PC-3 (cell line): ENCODE results near the gene CACNA2D2. TPM values are rescaled to one million over a fixed set of nuclear protein-coding genes. Genes with fewer than 3 reads are reported as not detected.

ENCODE experiments used
- ATAC-seq: fragments of 200-7000 bp; cut with Tn5 transposase; 2 replicates; pipeline ENCODE4 v1.9.1; 2020; ENCODE audit warnings: mild to moderate bottlenecking, moderate library complexity
- BruUV-seq: library from RNA; stranded (reverse); fragments of 400-500 nt; replicated peaks from 2 replicates; lab custom pipeline; 2021; lab: Mats Ljungman, UMichigan
- CTCF ChIA-PET: fragments of 300-600 bp; sonication (Branson Sonifier 250); formaldehyde crosslinking; loops from one replicate; lab custom pipeline; 2022; ENCODE audit warnings: antibody characterized with exemption; lab: Charles Lee
- POLR2A ChIA-PET: fragments of 300-600 bp; sonication (Branson Sonifier 250); formaldehyde crosslinking; loops from one replicate; lab custom pipeline; 2022; ENCODE audit warnings: antibody characterized with exemption; ENCODE audit not compliant: unreplicated experiment; lab: Charles Lee
- DNase-seq: peaks from one replicate; pipeline ENCODE4 v3.0.0-alpha.2; 2015
- H2AFZ ChIP-seq: fragments of 300-600 bp; sonication (generic); 2 replicates; pipeline ENCODE4 v1.6.0; 2016; ENCODE audit warnings: antibody characterized with exemption, low read length
- H3F3A ChIP-seq: fragments of 300-600 bp; sonication (generic); one replicate; pipeline ENCODE4 v1.6.0; 2017; ENCODE audit warnings: antibody characterized with exemption, low read length, control low read depth, mild to moderate bottlenecking; ENCODE audit not compliant: unreplicated experiment
- H3K27ac ChIP-seq: fragments of 300-600 bp; sonication (generic); 2 replicates; pipeline ENCODE4 v1.5.1; 2016; ENCODE audit warnings: mild to moderate bottlenecking, low read length
- H3K27me3 ChIP-seq: fragments of 300-600 bp; sonication (generic); 2 replicates; pipeline ENCODE4 v1.6.1; 2016; ENCODE audit warnings: low read length, mixed read lengths
- H3K36me3 ChIP-seq: fragments of 300-600 bp; sonication (generic); 2 replicates; pipeline ENCODE4 v1.6.1; 2016; ENCODE audit warnings: low read depth, mixed run types, low read length, mixed read lengths
- H3K4me1 ChIP-seq: fragments of 300-600 bp; sonication (generic); 2 replicates; pipeline ENCODE4 v1.5.1; 2016; ENCODE audit warnings: low read length; ENCODE audit not compliant: insufficient read depth
- H3K4me2 ChIP-seq: fragments of 300-600 bp; sonication (generic); 2 replicates; pipeline ENCODE4 v1.6.0; 2016; ENCODE audit warnings: low read length
- H3K4me3 ChIP-seq: fragments of 300-600 bp; sonication (generic); 2 replicates; pipeline ENCODE4 v1.5.1; 2016; ENCODE audit warnings: mild to moderate bottlenecking, low read length, mixed read lengths
- H3K79me2 ChIP-seq: fragments of 300-600 bp; sonication (generic); 2 replicates; pipeline ENCODE4 v1.6.1; 2017; ENCODE audit warnings: low read length, mixed read lengths
- H3K9ac ChIP-seq: fragments of 300-600 bp; sonication (generic); 2 replicates; pipeline ENCODE4 v1.6.0; 2016; ENCODE audit warnings: mild to moderate bottlenecking, low read length
- H3K9me2 ChIP-seq: fragments of 300-600 bp; sonication (generic); replicated peaks from 2 replicates; pipeline ENCODE4 v1.6.1; 2016; ENCODE audit warnings: mixed run types, low read length, mixed read lengths
- H3K9me3 ChIP-seq: fragments of 300-600 bp; sonication (generic); 2 replicates; pipeline ENCODE4 v1.6.1; 2016; ENCODE audit warnings: low read length, mixed read lengths
- H4K20me1 ChIP-seq: fragments of 300-600 bp; sonication (generic); 2 replicates; pipeline ENCODE4 v1.6.1; 2016; ENCODE audit warnings: low read length, mixed read lengths
- CTCF ChIP-seq: fragments of 300-600 bp; sonication (generic); conservative IDR thresholded peaks from 2 replicates; pipeline ENCODE4 v1.5.1; 2017; ENCODE audit warnings: antibody characterized with exemption, low read depth, mild to moderate bottlenecking, low read length
- EZH2 ChIP-seq: fragments of 300-600 bp; sonication (generic); IDR thresholded peaks from one replicate; pipeline ENCODE4 v1.6.1; 2017; ENCODE audit warnings: antibody characterized with exemption, mild to moderate bottlenecking, low read length; ENCODE audit not compliant: unreplicated experiment
- EZH2phosphoT487 ChIP-seq: fragments of 300-600 bp; sonication (generic); IDR thresholded peaks from 2 replicates; pipeline ENCODE4 v1.6.1; 2018; ENCODE audit warnings: mild to moderate bottlenecking, antibody characterized with exemption, low read length, borderline replicate concordance
- intact Hi-C: fragments of 100-400 bp; cut with micrococcal nuclease; formaldehyde crosslinking; loops from 2 replicates; pipeline ENCODE4 v1.9.0; 2023
- total RNA-seq: library from RNA; depleted of rRNA; stranded (reverse); fragments of >200 nt; gene quantifications from 2 replicates; pipeline ENCODE4 v1.2.3, GENCODE V29; 2014

CACNA2D2 gene
- total RNA-seq, 1 experiment from 2014 or later = 0.44 TPM

GRCh38 chr3:50321336-50322114, 181.9 kb downstream of the CACNA2D2 start:
- Histone ChIP-seq H4K20me1 (no peaks in the 10 kb centered on the region), H3F3A (peaks cover 13% of the 10 kb centered on the region)

DNA sequence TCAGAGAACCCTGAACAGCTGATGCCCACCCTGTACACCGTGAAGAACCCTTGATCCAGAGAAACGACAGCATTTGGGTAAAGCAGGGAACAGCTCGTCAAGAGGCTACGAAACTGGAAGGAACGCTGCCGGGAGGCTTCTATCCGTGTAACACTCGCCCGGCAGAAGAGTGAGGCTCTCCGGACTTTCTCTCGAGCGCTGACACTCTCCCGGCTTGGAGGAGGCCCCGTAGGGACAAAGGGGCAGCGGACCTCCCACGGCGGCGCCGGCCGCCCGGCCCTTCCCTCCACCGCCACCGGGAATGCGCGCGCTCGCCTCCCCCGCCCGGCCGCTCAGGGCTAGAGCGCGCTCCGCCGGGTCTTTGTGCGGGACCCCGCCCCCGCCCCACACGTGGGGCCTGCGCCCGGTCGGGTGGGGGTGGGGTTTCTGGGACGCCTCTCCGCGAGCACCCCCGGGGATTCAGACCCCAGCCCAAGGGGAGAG, 182.5 kb downstream of the CACNA2D2 start:
- Histone ChIP-seq H3K4me2 (peak overlapping the region; percentile 99), H3K27ac (peak overlapping the region; percentile 86), H4K20me1 (no peaks in the 10 kb centered on the region), H3F3A (peaks cover 13% of the 10 kb centered on the region), H3K4me3 (peak overlapping the region; percentile 97), H3K9me2 (no peaks in the 10 kb centered on the region), H3K79me2 (peaks cover 30% of the 10 kb centered on the region), H3K4me1 (peaks cover 47% of the 10 kb centered on the region), H3K27me3 (no peaks in the 10 kb centered on the region), H3K36me3 (peaks cover 6% of the 10 kb centered on the region), H2AFZ (peak overlapping the region; percentile 92), H3K9me3 (no peaks in the 10 kb centered on the region), H3K9ac (peak overlapping the region; percentile 93)
- DNase-seq = peak; percentile 78
- intact Hi-C loops = loop anchor here (1.0 to 5.0 kb wide), 2 partner anchors 22 to 124 kb away; partner anchors contain the start of genes HYAL3 and NAA80
- ChIA-PET POLR2A (no interaction called here), CTCF (interaction anchor here (0.6 to 1.0 kb wide), 9 partner anchors 15 to 1361 kb away, joined by 4 to 10 read pairs (median 6); partner anchors contain the start of genes HYAL3 and NAA80)
- TF ChIP-seq EZH2 (no peak), EZH2phosphoT487 (no peak), CTCF (no peak)
- peak; percentile 35 for ATAC-seq
- BruUV-seq = no TSS peak

More at GRCh38 chr3:50321336-50322114, 181.9 kb downstream of the CACNA2D2 start:
- Histone ChIP-seq H3K9ac (peak overlapping the region; percentile 93), H3K4me1 (peaks cover 41% of the 10 kb centered on the region), H3K4me3 (peak overlapping the region; percentile 97), H3K9me2 (no peaks in the 10 kb centered on the region), H3K36me3 (peaks cover 6% of the 10 kb centered on the region), H3K27ac (peak overlapping the region; percentile 86), H2AFZ (peak overlapping the region; percentile 92), H3K27me3 (no peaks in the 10 kb centered on the region), H3K4me2 (peak overlapping the region; percentile 99), H3K79me2 (peaks cover 34% of the 10 kb centered on the region), H3K9me3 (no peaks in the 10 kb centered on the region)
- ATAC-seq = peak; percentile 66
- peak; percentile 89 for DNase-seq
- no peak for TF ChIP-seq EZH2phosphoT487
- peak; percentile 70 for TF ChIP-seq CTCF
- BruUV-seq = TSS peak; percentile 12
- POLR2A ChIA-PET = no interaction called here
- CTCF ChIA-PET = interaction anchor here (0.6 to 1.0 kb wide), 9 partner anchors 15 to 1361 kb away, joined by 4 to 10 read pairs (median 6); partner anchors contain the start of genes HYAL3 and NAA80
- intact Hi-C loops = loop anchor here (1.0 to 5.0 kb wide), 2 partner anchors 22 to 124 kb away; partner anchors contain the start of genes HYAL3 and NAA80
